Endothelial cell of umbilical vein (primary cell): ENCODE data around the gene HSD17B10. TPM values are rescaled to one million over a fixed set of nuclear protein-coding genes. Genes with fewer than 3 reads are reported as not detected.
"Not testable (repeated sequence)": the region's sequence is repeated elsewhere in the genome, so short reads cannot be mapped to it uniquely, and the experiment has no call there.

ENCODE experiments used
- BruUV-seq: library from RNA; stranded (reverse); fragments of 400-500 nt; replicated peaks from 2 replicates; lab custom pipeline; 2021; lab: Mats Ljungman, UMichigan
- CTCF ChIA-PET: fragments of 300-600, 350-600 bp; sonication (Branson Sonifier 250); formaldehyde crosslinking; loops from one replicate; lab custom pipeline; 2021; ENCODE audit warnings: antibody characterized with exemption, inconsistent platforms; lab: Charles Lee
- POLR2A ChIA-PET: fragments of 300-600, 350-600 bp; sonication (Branson Sonifier 250); formaldehyde crosslinking; loops from one replicate; lab custom pipeline; 2021; ENCODE audit warnings: antibody characterized with exemption, inconsistent platforms; lab: Charles Lee
- DNase-seq: peaks from one replicate; pipeline ENCODE4 v3.0.0-alpha.2; 2011; ENCODE audit warnings: low read depth, low spot score
- FAIRE-seq: peaks from 2 replicates; lab custom pipeline; 2011; peaks lifted over from hg19 to GRCh38; lab: Jason Lieb, UNC
- H2AFZ ChIP-seq: 2 replicates; pipeline ENCODE4 v1.6.0; 2012; ENCODE audit warnings: low read depth, low read length, control low read depth, inconsistent platforms
- H3K27ac ChIP-seq: 2 replicates; pipeline ENCODE4 v1.5.1; 2011; ENCODE audit warnings: low read depth, mild to moderate bottlenecking, control low read depth, low read length, moderate library complexity; ENCODE audit not compliant: insufficient read depth
- H3K27me3 ChIP-seq, 2 experiments: 2 replicates each; pipeline versions ENCODE4 v1.6.0 to v1.6.1; 2011; ENCODE audit warnings: low read length in 2 of 2, mixed read lengths in 1 of 2; ENCODE audit not compliant: control insufficient read depth in 2 of 2, insufficient read depth in 2 of 2
- H3K36me3 ChIP-seq, 2 experiments: 2 replicates in 1 of 2; 3 replicates in 1 of 2; pipeline ENCODE4 v1.5.1; 2011; ENCODE audit warnings: low read length in 2 of 2, mild to moderate bottlenecking in 1 of 2, moderate library complexity in 1 of 2; ENCODE audit not compliant: control insufficient read depth in 2 of 2, insufficient read depth in 2 of 2; ENCODE audit errors: extremely low read depth in 1 of 2
- H3K4me1 ChIP-seq: 3 replicates; pipeline ENCODE4 v1.5.1; 2011; ENCODE audit warnings: mild to moderate bottlenecking, low read length; ENCODE audit not compliant: control insufficient read depth, insufficient read depth; ENCODE audit errors: extremely low read depth
- H3K4me2 ChIP-seq: 2 replicates; pipeline ENCODE4 v1.6.1; 2011; ENCODE audit warnings: low read length, control low read depth, mixed read lengths; ENCODE audit not compliant: insufficient read depth
- H3K4me3 ChIP-seq, 3 experiments: fragments of 200-600 bp in 1 of 3; sonication (generic), shearing (Covaris generic) in 1 of 3; replicated peaks in 1 of 3; 2 replicates each; pipeline ENCODE4 v1.5.1; 2011 to 2016; ENCODE audit warnings: control low read depth in 3 of 3, low read length in 3 of 3, mild to moderate bottlenecking in 2 of 3, inconsistent platforms in 1 of 3, low read depth in 1 of 3, moderate library complexity in 1 of 3; ENCODE audit not compliant: insufficient read depth in 1 of 3
- H3K79me2 ChIP-seq: 2 replicates; pipeline ENCODE4 v1.6.0; 2012; ENCODE audit warnings: low read length, inconsistent platforms; ENCODE audit not compliant: control insufficient read depth, insufficient read depth
- H3K9ac ChIP-seq: replicated peaks from 2 replicates; pipeline ENCODE3; 2011; ENCODE audit warnings: low read length, control low read depth; ENCODE audit not compliant: insufficient read depth; ENCODE audit errors: extremely low read depth
- H3K9me1 ChIP-seq: replicated peaks from 3 replicates; pipeline ENCODE4 v1.6.0; 2011; ENCODE audit warnings: mild to moderate bottlenecking, low read length; ENCODE audit not compliant: control insufficient read depth, insufficient read depth; ENCODE audit errors: extremely low read depth
- H3K9me3 ChIP-seq: replicated peaks from 2 replicates; pipeline ENCODE4 v1.5.1; 2012; ENCODE audit warnings: low read length, inconsistent platforms; ENCODE audit not compliant: control insufficient read depth, insufficient read depth
- H4K20me1 ChIP-seq: replicated peaks from 2 replicates; pipeline ENCODE3; 2011; ENCODE audit warnings: mild to moderate bottlenecking, low read length; ENCODE audit not compliant: control insufficient read depth, insufficient read depth; ENCODE audit errors: extremely low read depth
- EZH2 ChIP-seq: IDR thresholded peaks from 2 replicates; pipeline ENCODE4 v1.6.1; 2012; ENCODE audit warnings: borderline replicate concordance, low read depth, mild to moderate bottlenecking, moderate library complexity, low read length, inconsistent platforms; ENCODE audit not compliant: severe bottlenecking
- FOS ChIP-seq: IDR thresholded peaks from 2 replicates; pipeline ENCODE4 v1.6.1; 2011; ENCODE audit warnings: mild to moderate bottlenecking, low read length, moderate library complexity, borderline replicate concordance; ENCODE audit not compliant: insufficient read depth
- GATA2 ChIP-seq: IDR thresholded peaks from 2 replicates; pipeline ENCODE4 v1.7.0; 2011; ENCODE audit warnings: low read depth, mild to moderate bottlenecking, moderate library complexity, mixed read lengths, low read length; ENCODE audit not compliant: insufficient read length, insufficient read depth
- JUN ChIP-seq: IDR thresholded peaks from 2 replicates; pipeline ENCODE4 v1.6.1; 2011; ENCODE audit warnings: borderline replicate concordance, low read depth; ENCODE audit not compliant: insufficient read length, insufficient read depth
- MAX ChIP-seq: IDR thresholded peaks from 2 replicates; pipeline ENCODE4 v1.6.1; 2011; ENCODE audit not compliant: insufficient read depth, insufficient read length
- MYC ChIP-seq: IDR thresholded peaks from one replicate; pipeline ENCODE4 v1.6.1; 2011; ENCODE audit warnings: mild to moderate bottlenecking, low read depth, low read length
- POLR2A ChIP-seq: IDR thresholded peaks from 2 replicates; pipeline ENCODE4 v1.6.1; 2012; ENCODE audit warnings: low read depth, mild to moderate bottlenecking, control low read depth, low read length
- POLR2AphosphoS5 ChIP-seq: IDR thresholded peaks from 2 replicates; pipeline ENCODE4 v1.6.1; 2012; ENCODE audit warnings: low read depth, mild to moderate bottlenecking, control low read depth, low read length, moderate library complexity; ENCODE audit not compliant: insufficient read depth
- dilution Hi-C: fragments of 300-500 bp; cut with MboI; formaldehyde crosslinking; loops from one replicate; pipeline ENCODE4 v1.15.0; 2019; ENCODE audit warnings: low sequenced_read_pairs; ENCODE audit not compliant: extremely low pct_ligation_motif_present
- intact Hi-C: fragments of 100-400 bp; cut with micrococcal nuclease; formaldehyde crosslinking; loops from one replicate; pipeline ENCODE4 v1.10.0; 2022
- polyA plus RNA-seq, 4 experiments: library from polyadenylated mRNA; depleted of rRNA in 3 of 4; stranded (reverse) in 3 of 4; unstranded in 1 of 4; fragments of >200 nt; gene quantifications; 2 replicates each; pipeline versions ENCODE4 v1.2.1 to v1.2.3, GENCODE V29; 2011 to 2012; ENCODE audit warnings: missing spikeins in 1 of 4
- total RNA-seq: library from RNA; stranded (reverse); gene quantifications from 2 replicates; pipeline ENCODE4 v1.2.3, GENCODE V29; 2021
- TF ChIP-seq, protein P1 (sequence below), 2 donors: IDR thresholded peaks; 1 replicate in 1 of 2; 2 replicates in 1 of 2; pipeline ENCODE4 v1.5.1; 2011; ENCODE audit warnings: low read length in 2 of 2, mild to moderate bottlenecking in 2 of 2, moderate library complexity in 2 of 2, control low read depth in 1 of 2, inconsistent platforms in 1 of 2, low read depth in 1 of 2; ENCODE audit not compliant: insufficient read depth in 1 of 2; ENCODE audit errors: extremely low read depth in 1 of 2

The HSD17B10 gene
- total and polyA plus RNA-seq, 2 donors (not counting 3 experiments of a cell fraction or from before 2014, with no cell fraction given): 82.3 to 171 TPM

- intact Hi-C loops: loop anchor here (5.0 to 10.0 kb wide), 2 partner anchors 262 to 326 kb away; partner anchors contain the start of gene KANTR
- H4K20me1 ChIP-seq, H3K27ac ChIP-seq, H3K36me3 ChIP-seq, POLR2A ChIA-PET, H3K9ac ChIP-seq, FAIRE-seq, H3K4me3 ChIP-seq, BruUV-seq, H3K9me1 ChIP-seq, H3K9me3 ChIP-seq, H3K27me3 ChIP-seq, dilution Hi-C loops, H2AFZ ChIP-seq, DNase-seq: not testable (repeated sequence)
- CTCF ChIA-PET: interaction anchor here (0.8 kb wide), 1 partner anchor 16 kb away, joined by 3 read pairs; no protein-coding TSS in a partner anchor
- Histone ChIP-seq H3K4me1 (peaks cover 12% of the 10 kb centered on the region), H3K79me2 (peaks cover 53% of the 10 kb centered on the region), H3K4me2 (peak overlapping the region; percentile 85)
These were observed 13.8 kb downstream of the HSD17B10 start for GRCh38 chrX:53420351-53420750.

DNA sequence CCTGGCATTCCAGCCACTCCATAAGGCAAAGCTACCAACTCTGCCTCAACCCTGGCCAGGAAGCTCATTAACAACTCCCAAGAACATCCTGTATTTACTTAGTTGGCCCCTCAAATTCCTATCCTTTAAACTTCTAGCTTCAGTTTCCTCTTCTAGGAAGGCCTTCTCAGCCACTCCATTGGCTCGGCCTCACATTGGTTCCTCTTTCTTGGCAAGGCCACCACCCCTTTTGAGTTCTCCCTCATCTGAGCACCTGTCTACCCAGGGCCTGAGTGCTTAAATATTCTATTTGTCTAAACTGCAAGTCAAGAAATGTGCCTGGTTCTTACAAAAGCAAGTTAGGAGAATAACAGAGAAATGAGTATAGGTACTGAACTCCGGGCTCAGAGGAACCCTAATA, 21.7 kb downstream of the HSD17B10 start:
- BruUV-seq: no TSS peak
- dilution Hi-C loops (no loop called here), intact Hi-C loops (no loop called here)
- Histone ChIP-seq H3K9me1 (no peaks in the 10 kb centered on the region), H3K9me3 (no peaks in the 10 kb centered on the region), H2AFZ (no peak overlapping the region), H3K36me3 (peaks cover 8 to 11% of the 10 kb centered on the region in 2 experiments), H3K9ac (no peak overlapping the region), H3K4me3 (no peak overlapping the region), H3K79me2 (peaks cover 20% of the 10 kb centered on the region), H4K20me1 (no peaks in the 10 kb centered on the region), H3K27ac (no peak overlapping the region), H3K27me3 (no peaks in the 10 kb centered on the region), H3K4me2 (no peak overlapping the region), H3K4me1 (no peaks in the 10 kb centered on the region)
- ChIA-PET CTCF (interaction anchor here (1.5 kb wide), 1 partner anchor 24 kb away, joined by 4 read pairs; no protein-coding TSS in a partner anchor), POLR2A (no interaction called here)
- DNase-seq (no peak), FAIRE-seq (no peak)
- no peak for TF ChIP-seq GATA2
- no peak for TF ChIP-seq MYC
- no peak for TF ChIP-seq POLR2A
- no peak for TF ChIP-seq FOS
- TF ChIP-seq MAX: no peak
- TF ChIP-seq, protein P1, sequence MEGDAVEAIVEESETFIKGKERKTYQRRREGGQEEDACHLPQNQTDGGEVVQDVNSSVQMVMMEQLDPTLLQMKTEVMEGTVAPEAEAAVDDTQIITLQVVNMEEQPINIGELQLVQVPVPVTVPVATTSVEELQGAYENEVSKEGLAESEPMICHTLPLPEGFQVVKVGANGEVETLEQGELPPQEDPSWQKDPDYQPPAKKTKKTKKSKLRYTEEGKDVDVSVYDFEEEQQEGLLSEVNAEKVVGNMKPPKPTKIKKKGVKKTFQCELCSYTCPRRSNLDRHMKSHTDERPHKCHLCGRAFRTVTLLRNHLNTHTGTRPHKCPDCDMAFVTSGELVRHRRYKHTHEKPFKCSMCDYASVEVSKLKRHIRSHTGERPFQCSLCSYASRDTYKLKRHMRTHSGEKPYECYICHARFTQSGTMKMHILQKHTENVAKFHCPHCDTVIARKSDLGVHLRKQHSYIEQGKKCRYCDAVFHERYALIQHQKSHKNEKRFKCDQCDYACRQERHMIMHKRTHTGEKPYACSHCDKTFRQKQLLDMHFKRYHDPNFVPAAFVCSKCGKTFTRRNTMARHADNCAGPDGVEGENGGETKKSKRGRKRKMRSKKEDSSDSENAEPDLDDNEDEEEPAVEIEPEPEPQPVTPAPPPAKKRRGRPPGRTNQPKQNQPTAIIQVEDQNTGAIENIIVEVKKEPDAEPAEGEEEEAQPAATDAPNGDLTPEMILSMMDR (IDR thresholded peaks at IDR 0.05; ENCODE audit: extremely low read depth in 1 of 2, insufficient read depth in 1 of 2, low read depth in 1 of 2, low read length in 2 of 2): no peak
- TF ChIP-seq POLR2AphosphoS5: no peak
- TF ChIP-seq EZH2: no peak
- TF ChIP-seq JUN: no peak
